Head of caudate nucleus (tissue), 42 donors: Measurements from ENCODE around the gene CYP2C9.

Experiments
- DNase-seq, 42 donors: peaks; one replicate each; pipeline versions ENCODE4 v3.0.0 to v3.0.0-alpha.2; 2020 to 2021; ENCODE audit warnings: mixed read lengths in 7 of 42
- intact Hi-C: fragments of 100-400 bp; cut with DNase I; formaldehyde crosslinking; loops from one replicate; pipeline ENCODE4 v1.15.0; 2022

Gene CYP2C9

GRCh38 chr10:95035332-95036295 lies 97.2 kb downstream of the CYP2C9 start:
- DNase-seq: no peak
- intact Hi-C loops: no loop called here

GRCh38 chr10:95039281-95039680 lies 100.8 kb downstream of the CYP2C9 start:
- intact Hi-C loops: no loop called here
- DNase-seq: no peak
